HL-60 (cell line): ENCODE results near the gene EFTUD2.

Source experiments
- CTCF ChIP-seq: IDR thresholded peaks from one replicate; pipeline ENCODE4 v1.5.1; 2011; ENCODE audit warnings: low read length, control low read depth, inconsistent platforms; ENCODE audit not compliant: insufficient read depth
- GABPA ChIP-seq: IDR thresholded peaks from 2 replicates; pipeline ENCODE4 v1.6.1; 2012; ENCODE audit warnings: low read depth
- POLR2AphosphoS5 ChIP-seq: IDR thresholded peaks from 2 replicates; pipeline ENCODE4 v1.6.1; 2012; ENCODE audit warnings: low read depth
- REST ChIP-seq: IDR thresholded peaks from 2 replicates; pipeline ENCODE4 v1.6.1; 2012; ENCODE audit warnings: low read depth; ENCODE audit not compliant: insufficient replicate concordance
- SPI1 ChIP-seq: IDR thresholded peaks from 2 replicates; pipeline ENCODE4 v1.6.1; 2012; ENCODE audit warnings: low read depth, mild to moderate bottlenecking, borderline replicate concordance

- no peak for TF ChIP-seq CTCF
- TF ChIP-seq GABPA = no peak
- no peak for TF ChIP-seq POLR2AphosphoS5
- TF ChIP-seq REST = no peak
- no peak for TF ChIP-seq SPI1
Observed at GRCh38 chr17:44848257-44848795, 50.9 kb downstream of the EFTUD2 start.
